H9 (cell line): ENCODE results near the gene DIAPH3. TPM values are rescaled to one million over a fixed set of nuclear protein-coding genes. Genes with fewer than 3 reads are reported as not detected.

Experiments used
- DNase-seq: peaks from one replicate; pipeline ENCODE4 v3.0.0-alpha.2; 2017
- H2AFZ ChIP-seq: one replicate; pipeline ENCODE4 v1.6.1; 2013; ENCODE audit warnings: mild to moderate bottlenecking, low read length, control low read depth, moderate library complexity
- H2AK5ac ChIP-seq: 2 replicates; pipeline ENCODE4 v1.6.1; 2013; ENCODE audit warnings: low read length, control low read depth, mixed read lengths; ENCODE audit not compliant: insufficient read length
- H2BK120ac ChIP-seq: one replicate; pipeline ENCODE4 v1.6.1; 2013; ENCODE audit warnings: low read depth, mild to moderate bottlenecking, low read length, control low read depth, inconsistent platforms; ENCODE audit not compliant: poor library complexity, severe bottlenecking
- H2BK12ac ChIP-seq: 2 replicates; pipeline ENCODE4 v1.6.1; 2013; ENCODE audit warnings: low read length, control low read depth, mixed read lengths, low read depth; ENCODE audit not compliant: insufficient read length
- H2BK15ac ChIP-seq: 2 replicates; pipeline ENCODE4 v1.6.1; 2013; ENCODE audit warnings: low read depth, low read length, control low read depth
- H2BK20ac ChIP-seq: one replicate; pipeline ENCODE4 v1.6.1; 2013; ENCODE audit warnings: low read depth, mild to moderate bottlenecking, low read length, control low read depth, inconsistent platforms; ENCODE audit not compliant: poor library complexity, severe bottlenecking
- H2BK5ac ChIP-seq: 2 replicates; pipeline ENCODE4 v1.6.1; 2013; ENCODE audit warnings: low read length, control low read depth, mixed read lengths; ENCODE audit not compliant: insufficient read length
- H3K14ac ChIP-seq: 2 replicates; pipeline ENCODE4 v1.6.1; 2013; ENCODE audit warnings: low read length, control low read depth; ENCODE audit not compliant: insufficient read depth
- H3K18ac ChIP-seq: 2 replicates; pipeline ENCODE4 v1.6.1; 2013; ENCODE audit warnings: low read depth, mild to moderate bottlenecking, mixed read lengths, low read length, control low read depth; ENCODE audit not compliant: insufficient read length
- H3K23ac ChIP-seq: 2 replicates; pipeline ENCODE4 v1.6.1; 2013; ENCODE audit warnings: low read length, control low read depth, mixed read lengths, low read depth; ENCODE audit not compliant: insufficient read length
- H3K23me2 ChIP-seq: 2 replicates; pipeline ENCODE4 v1.6.1; 2013; ENCODE audit warnings: low read depth, mild to moderate bottlenecking, mixed read lengths, low read length, control low read depth; ENCODE audit not compliant: insufficient read length, poor library complexity, severe bottlenecking
- H3K27ac ChIP-seq: 2 replicates; pipeline ENCODE4 v1.5.1; 2013; ENCODE audit warnings: low read length, control low read depth, mixed read lengths, low read depth; ENCODE audit not compliant: insufficient read length
- H3K27me3 ChIP-seq: 2 replicates; pipeline ENCODE4 v1.6.1; 2013; ENCODE audit warnings: low read length, control low read depth, inconsistent platforms; ENCODE audit not compliant: insufficient read depth
- H3K4ac ChIP-seq: 2 replicates; pipeline ENCODE4 v1.6.1; 2013; ENCODE audit warnings: low read depth, mild to moderate bottlenecking, control low read depth, inconsistent platforms, low read length, moderate library complexity
- H3K4me1 ChIP-seq: 2 replicates; pipeline ENCODE4 v1.6.1; 2013; ENCODE audit warnings: low read length, control low read depth, inconsistent platforms; ENCODE audit not compliant: insufficient read depth
- H3K4me2 ChIP-seq: 2 replicates; pipeline ENCODE4 v1.6.1; 2013; ENCODE audit warnings: low read length, control low read depth, mixed read lengths; ENCODE audit not compliant: insufficient read length, insufficient read depth
- H3K56ac ChIP-seq: 2 replicates; pipeline ENCODE4 v1.6.1; 2013; ENCODE audit warnings: low read depth, mild to moderate bottlenecking, mixed read lengths, low read length, control low read depth; ENCODE audit not compliant: insufficient read length
- H3K79me1 ChIP-seq: 2 replicates; pipeline ENCODE4 v1.6.1; 2013; ENCODE audit warnings: low read depth, mild to moderate bottlenecking, moderate library complexity, low read length, control low read depth, inconsistent platforms; ENCODE audit not compliant: insufficient read depth, poor library complexity, severe bottlenecking
- H3K79me2 ChIP-seq: 2 replicates; pipeline ENCODE4 v1.6.1; 2013; ENCODE audit warnings: low read length, control low read depth, inconsistent platforms; ENCODE audit not compliant: insufficient read depth
- H3K9ac ChIP-seq: 2 replicates; pipeline ENCODE4 v1.6.1; 2013; ENCODE audit warnings: low read length, control low read depth, mixed read lengths; ENCODE audit not compliant: insufficient read length; ENCODE audit errors: extremely low read depth
- H3K9me3 ChIP-seq: one replicate; pipeline ENCODE4 v1.6.1; 2013; ENCODE audit warnings: low read depth, low read length, inconsistent platforms; ENCODE audit not compliant: control insufficient read depth
- H3T11ph ChIP-seq: one replicate; pipeline ENCODE4 v1.6.1; 2013; ENCODE audit warnings: mild to moderate bottlenecking, low read length, control low read depth, inconsistent platforms
- H4K20me1 ChIP-seq: one replicate; pipeline ENCODE4 v1.6.1; 2013; ENCODE audit not compliant: control insufficient read depth, insufficient read length, insufficient read depth
- H4K5ac ChIP-seq: 2 replicates; pipeline ENCODE4 v1.6.1; 2013; ENCODE audit warnings: low read depth, mild to moderate bottlenecking, mixed read lengths, low read length, control low read depth; ENCODE audit not compliant: insufficient read length
- H4K8ac ChIP-seq: replicated peaks from 2 replicates; pipeline ENCODE4 v1.6.1; 2013; ENCODE audit warnings: low read length, control low read depth, mixed read lengths, low read depth; ENCODE audit not compliant: insufficient read length
- H4K91ac ChIP-seq: 2 replicates; pipeline ENCODE4 v1.6.1; 2013; ENCODE audit warnings: low read depth, mild to moderate bottlenecking, moderate library complexity, mixed read lengths, low read length, control low read depth; ENCODE audit not compliant: insufficient read length
- H3K27ac Mint-ChIP-seq, 3 experiments: 2 replicates in 2 of 3; 3 replicates in 1 of 3; pipeline ENCODE4 v1.8.0; 2020 to 2021; ENCODE audit warnings: mixed read lengths in 3 of 3, mild to moderate bottlenecking in 1 of 3, moderate library complexity in 1 of 3
- H3K27me3 Mint-ChIP-seq: 2 replicates; pipeline ENCODE4 v1.8.0; 2021; ENCODE audit warnings: low read depth, mild to moderate bottlenecking, moderate library complexity, mixed read lengths
- H3K36me3 Mint-ChIP-seq, 3 experiments: 2 replicates in 2 of 3; 3 replicates in 1 of 3; pipeline ENCODE4 v1.8.0; 2020 to 2021; ENCODE audit warnings: low read depth in 3 of 3, mixed read lengths in 3 of 3; ENCODE audit not compliant: insufficient read depth in 1 of 3
- H3K4me1 Mint-ChIP-seq, 2 experiments: 2 replicates each; pipeline ENCODE4 v1.8.0; 2020; ENCODE audit warnings: mixed read lengths in 2 of 2
- H3K4me3 Mint-ChIP-seq, 2 experiments: 2 replicates in 1 of 2; 3 replicates in 1 of 2; pipeline ENCODE4 v1.8.0; 2020 to 2021; ENCODE audit warnings: mild to moderate bottlenecking in 2 of 2, mixed read lengths in 2 of 2, moderate library complexity in 1 of 2
- H3K9me3 Mint-ChIP-seq, 2 experiments: 2 replicates in 1 of 2; 3 replicates in 1 of 2; pipeline ENCODE4 v1.8.0; 2020; ENCODE audit warnings: mild to moderate bottlenecking in 2 of 2, mixed read lengths in 2 of 2, moderate library complexity in 1 of 2
- WGBS: extraction: QIAGEN DNeasy Blood & Tissue Kit; methylation state at CpG from one replicate; pipeline ENCODE4 v1.1.7; 2013; ENCODE audit warnings: missing lambda C conversion rate, low lambda C conversion rate, mixed read lengths; ENCODE audit not compliant: insufficient read length; ENCODE audit errors: extremely low coverage; 5-methylcytosine and 5-hydroxymethylcytosine counted together
- total RNA-seq: library from RNA; stranded (reverse); gene quantifications from 2 replicates; pipeline ENCODE4 v1.2.1, GENCODE V29; 2021
- TF ChIP-seq, protein P1 (sequence below): fragments of 200-600 bp; sonication (generic); conservative IDR thresholded peaks from 3 replicates; pipeline ENCODE4 v1.8.0; 2021; ENCODE audit warnings: antibody characterized with exemption, mild to moderate bottlenecking

DIAPH3 gene
- total RNA-seq, 1 experiment from 2014 or later, result 23.1 TPM

DNA sequence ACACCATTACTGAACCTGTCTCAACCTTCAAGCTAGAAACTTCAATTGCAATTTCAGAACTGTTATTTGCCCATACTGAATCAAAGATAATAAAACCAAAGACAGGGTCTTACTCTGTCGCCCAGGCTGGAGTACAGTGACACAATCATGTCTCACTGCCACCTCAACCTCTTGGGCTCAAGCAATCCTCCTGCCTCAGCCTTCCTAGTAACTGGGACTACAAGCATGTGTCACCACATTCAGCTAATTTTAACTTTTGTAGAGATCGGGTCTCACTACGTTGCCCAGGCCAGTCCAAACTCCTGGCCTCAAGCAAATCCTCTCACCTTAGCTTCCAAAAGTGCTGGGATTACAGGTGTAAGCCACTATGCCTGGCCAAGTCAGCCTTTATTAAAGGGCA, 143.4 kb downstream of the DIAPH3 start:
- H3K27ac Mint-ChIP-seq, result no peak overlapping the region

More for the DNA sequence above, 143.4 kb downstream of the DIAPH3 start:
- no peak overlapping the region for H3K14ac ChIP-seq
- H3K27me3 Mint-ChIP-seq, result no peaks in the 10 kb centered on the region
- H4K8ac ChIP-seq, result no peak overlapping the region
- DNase-seq, result no peak
- H3K4me1 ChIP-seq, result no peaks in the 10 kb centered on the region
- H3K79me1 ChIP-seq, result no peaks in the 10 kb centered on the region
- H2BK120ac ChIP-seq, result no peak overlapping the region
- H3K23me2 ChIP-seq, result no peaks in the 10 kb centered on the region
- no peak overlapping the region for H2BK20ac ChIP-seq
- no peak overlapping the region for H2BK12ac ChIP-seq
- H3K9me3 ChIP-seq, result no peaks in the 10 kb centered on the region
- no peak overlapping the region for H3K4me2 ChIP-seq
- no peak overlapping the region for H3K4me3 Mint-ChIP-seq
- H2AFZ ChIP-seq, result no peak overlapping the region
- no peaks in the 10 kb centered on the region for H3K27me3 ChIP-seq
- no peak overlapping the region for H2BK15ac ChIP-seq
- H3K36me3 Mint-ChIP-seq, result no peaks in the 10 kb centered on the region
- H3T11ph ChIP-seq, result no peak overlapping the region
- TF ChIP-seq, protein P1, sequence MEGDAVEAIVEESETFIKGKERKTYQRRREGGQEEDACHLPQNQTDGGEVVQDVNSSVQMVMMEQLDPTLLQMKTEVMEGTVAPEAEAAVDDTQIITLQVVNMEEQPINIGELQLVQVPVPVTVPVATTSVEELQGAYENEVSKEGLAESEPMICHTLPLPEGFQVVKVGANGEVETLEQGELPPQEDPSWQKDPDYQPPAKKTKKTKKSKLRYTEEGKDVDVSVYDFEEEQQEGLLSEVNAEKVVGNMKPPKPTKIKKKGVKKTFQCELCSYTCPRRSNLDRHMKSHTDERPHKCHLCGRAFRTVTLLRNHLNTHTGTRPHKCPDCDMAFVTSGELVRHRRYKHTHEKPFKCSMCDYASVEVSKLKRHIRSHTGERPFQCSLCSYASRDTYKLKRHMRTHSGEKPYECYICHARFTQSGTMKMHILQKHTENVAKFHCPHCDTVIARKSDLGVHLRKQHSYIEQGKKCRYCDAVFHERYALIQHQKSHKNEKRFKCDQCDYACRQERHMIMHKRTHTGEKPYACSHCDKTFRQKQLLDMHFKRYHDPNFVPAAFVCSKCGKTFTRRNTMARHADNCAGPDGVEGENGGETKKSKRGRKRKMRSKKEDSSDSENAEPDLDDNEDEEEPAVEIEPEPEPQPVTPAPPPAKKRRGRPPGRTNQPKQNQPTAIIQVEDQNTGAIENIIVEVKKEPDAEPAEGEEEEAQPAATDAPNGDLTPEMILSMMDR, result no peak
- no peak overlapping the region for H4K91ac ChIP-seq
- no peak overlapping the region for H3K4ac ChIP-seq
- no peaks in the 10 kb centered on the region for H4K20me1 ChIP-seq
- H3K9me3 Mint-ChIP-seq, result no peaks in the 10 kb centered on the region
- H3K4me1 Mint-ChIP-seq, result peaks cover 2% of the 10 kb centered on the region in 2 experiments; a peak in 1 of 4 replicates
- no peak overlapping the region for H3K23ac ChIP-seq
- no peak overlapping the region for H3K9ac ChIP-seq
- H2AK5ac ChIP-seq, result no peak overlapping the region
- no peak overlapping the region for H2BK5ac ChIP-seq
- H4K5ac ChIP-seq, result peak overlapping the region; percentile 63
- H3K56ac ChIP-seq, result no peak overlapping the region
- H3K27ac ChIP-seq, result no peak overlapping the region
- no peak overlapping the region for H3K18ac ChIP-seq
- no CpG with 5 or more reads among the region's 3 CpGs for WGBS
- no peaks in the 10 kb centered on the region for H3K79me2 ChIP-seq
